ENCODE measurements around the gene VCAN. TPM values are rescaled to one million over a fixed set of nuclear protein-coding genes. Genes with fewer than 3 reads are reported as not detected.

Gene VCAN
- total RNA-seq, 1 donor from 2014 or later = 431 TPM

- no peak overlapping the region for H3K4me3 ChIP-seq (ENCODE audit: insufficient read depth, low read depth, low read length)
- no peak overlapping the region for H3K27ac ChIP-seq (ENCODE audit: low read depth, low read length)
- Mint-ChIP-seq H3K4me3 (ENCODE audit: unreplicated experiment) (no peak overlapping the region), H3K9me3 (ENCODE audit: unreplicated experiment) (peaks cover 2% of the 10 kb centered on the region), H3K27me3 (ENCODE audit: low read depth, unreplicated experiment) (no peaks in the 10 kb centered on the region), H3K36me3 (ENCODE audit: low read depth, unreplicated experiment) (peaks cover 27% of the 10 kb centered on the region), H3K27ac (ENCODE audit: unreplicated experiment) (peak overlapping the region; percentile 58), H3K4me1 (ENCODE audit: low read depth, unreplicated experiment) (peaks cover 44% of the 10 kb centered on the region)
- no peak overlapping the region for H3K9ac ChIP-seq (ENCODE audit: low read length)
- no peak overlapping the region for H2AFZ ChIP-seq (ENCODE audit: low read depth, low read length)
- no peaks in the 10 kb centered on the region for H3K9me3 ChIP-seq (ENCODE audit: insufficient read depth, low read depth, low read length)
- peaks cover 44% of the 10 kb centered on the region for H3K4me1 ChIP-seq (ENCODE audit: insufficient read depth, low read length)
- peaks cover 8% of the 10 kb centered on the region for H4K20me1 ChIP-seq (ENCODE audit: insufficient read depth, low read length)
- H3K4me2 ChIP-seq (ENCODE audit: low read length) = no peak overlapping the region
- H3K27me3 ChIP-seq (ENCODE audit: insufficient read depth, low read length) = no peaks in the 10 kb centered on the region
- peaks cover 4% of the 10 kb centered on the region for H3K79me2 ChIP-seq (ENCODE audit: insufficient read depth, low read length)
- no peak for TF ChIP-seq EZH2 (IDR thresholded peaks at IDR 0.05; ENCODE audit: insufficient read depth, low read length)
- TF ChIP-seq CTCF (IDR thresholded peaks at IDR 0.05; ENCODE audit: insufficient read depth, low read depth, low read length) = peak; percentile 49
- H3K36me3 ChIP-seq (ENCODE audit: insufficient read depth, low read length) = peaks cover 64% of the 10 kb centered on the region
- DNase-seq (ENCODE audit: low read depth) = no peak
- FAIRE-seq = peak; percentile 52
Observed at GRCh38 chr5:83564069-83564749, 92.7 kb downstream of the VCAN start.

- peaks cover 21% of the 10 kb centered on the region for H3K36me3 Mint-ChIP-seq (ENCODE audit: low read depth, unreplicated experiment)
- Histone ChIP-seq H3K27ac (ENCODE audit: low read depth, low read length) (peak overlapping the region; percentile 73), H3K36me3 (ENCODE audit: insufficient read depth, low read length) (peaks cover 61% of the 10 kb centered on the region), H3K4me3 (ENCODE audit: insufficient read depth, low read depth, low read length) (no peak overlapping the region), H3K27me3 (ENCODE audit: insufficient read depth, low read length) (no peaks in the 10 kb centered on the region), H3K4me1 (ENCODE audit: insufficient read depth, low read length) (peaks cover 29% of the 10 kb centered on the region), H3K4me2 (ENCODE audit: low read length) (peak overlapping the region; percentile 63), H2AFZ (ENCODE audit: low read depth, low read length) (no peak overlapping the region), H3K9ac (ENCODE audit: low read length) (peak overlapping the region; percentile 54), H3K79me2 (ENCODE audit: insufficient read depth, low read length) (peaks cover 6% of the 10 kb centered on the region), H4K20me1 (ENCODE audit: insufficient read depth, low read length) (peaks cover 8% of the 10 kb centered on the region), H3K9me3 (ENCODE audit: insufficient read depth, low read depth, low read length) (no peaks in the 10 kb centered on the region)
- H3K4me3 Mint-ChIP-seq (ENCODE audit: unreplicated experiment) = peak overlapping the region; percentile 34
- peak; percentile 64 for DNase-seq (ENCODE audit: low read depth)
- H3K27me3 Mint-ChIP-seq (ENCODE audit: low read depth, unreplicated experiment) = no peaks in the 10 kb centered on the region
- TF ChIP-seq EZH2 (IDR thresholded peaks at IDR 0.05; ENCODE audit: insufficient read depth, low read length) (no peak), CTCF (IDR thresholded peaks at IDR 0.05; ENCODE audit: insufficient read depth, low read depth, low read length) (no peak)
- FAIRE-seq = peak; percentile 20
- peaks cover 2% of the 10 kb centered on the region for H3K9me3 Mint-ChIP-seq (ENCODE audit: unreplicated experiment)
- peak overlapping the region; percentile 54 for H3K27ac Mint-ChIP-seq (ENCODE audit: unreplicated experiment)
- peaks cover 32% of the 10 kb centered on the region for H3K4me1 Mint-ChIP-seq (ENCODE audit: low read depth, unreplicated experiment)
Observed at GRCh38 chr5:83567741-83568140, 96.2 kb downstream of the VCAN start.

- H3K9me3 Mint-ChIP-seq (ENCODE audit: unreplicated experiment) = peaks cover 2% of the 10 kb centered on the region
Observed at GRCh38 chr5:83568186-83568585, 96.6 kb downstream of the VCAN start.

More at GRCh38 chr5:83568186-83568585, 96.6 kb downstream of the VCAN start:
- Histone ChIP-seq H3K4me3 (ENCODE audit: insufficient read depth, low read depth, low read length) (no peak overlapping the region), H2AFZ (ENCODE audit: low read depth, low read length) (no peak overlapping the region), H3K27me3 (ENCODE audit: insufficient read depth, low read length) (no peaks in the 10 kb centered on the region), H4K20me1 (ENCODE audit: insufficient read depth, low read length) (peaks cover 4% of the 10 kb centered on the region), H3K4me1 (ENCODE audit: insufficient read depth, low read length) (peaks cover 25% of the 10 kb centered on the region), H3K27ac (ENCODE audit: low read depth, low read length) (peak overlapping the region; percentile 73), H3K79me2 (ENCODE audit: insufficient read depth, low read length) (peaks cover 6% of the 10 kb centered on the region), H3K36me3 (ENCODE audit: insufficient read depth, low read length) (peaks cover 59% of the 10 kb centered on the region), H3K9me3 (ENCODE audit: insufficient read depth, low read depth, low read length) (no peaks in the 10 kb centered on the region), H3K4me2 (ENCODE audit: low read length) (peak overlapping the region; percentile 63), H3K9ac (ENCODE audit: low read length) (peak overlapping the region; percentile 54)
- Mint-ChIP-seq H3K4me1 (ENCODE audit: low read depth, unreplicated experiment) (peaks cover 28% of the 10 kb centered on the region), H3K27me3 (ENCODE audit: low read depth, unreplicated experiment) (no peaks in the 10 kb centered on the region), H3K36me3 (ENCODE audit: low read depth, unreplicated experiment) (peaks cover 16% of the 10 kb centered on the region), H3K4me3 (ENCODE audit: unreplicated experiment) (peak overlapping the region; percentile 4), H3K27ac (ENCODE audit: unreplicated experiment) (peak overlapping the region; percentile 54)
- FAIRE-seq (peak; percentile 99), DNase-seq (ENCODE audit: low read depth) (peak; percentile 97)
- no peak for TF ChIP-seq EZH2 (IDR thresholded peaks at IDR 0.05; ENCODE audit: insufficient read depth, low read length)

All from astrocyte (in vitro differentiated cells and primary cell).